Activated CD4-positive, alpha-beta memory T cell treated with anti-CD3 and anti-CD28 coated beads, Interleukin-2, amount 10 ng/mL, durations not matched to agents 7 days and 5 days (primary cell): ENCODE measurements around the gene CDKN2B-AS1. TPM values are rescaled to one million over a fixed set of nuclear protein-coding genes. Genes with fewer than 3 reads are reported as not detected.

ENCODE experiments used
- CTCF ChIA-PET: fragments of 350-600 bp; sonication (Branson Sonifier 250); formaldehyde crosslinking; loops from one replicate; lab custom pipeline; 2021; ENCODE audit warnings: antibody characterized with exemption, inconsistent platforms; lab: Charles Lee
- POLR2A ChIA-PET: fragments of 350-600 bp; sonication (Branson Sonifier 250); formaldehyde crosslinking; loops from one replicate; lab custom pipeline; 2021; ENCODE audit warnings: antibody characterized with exemption; lab: Charles Lee
- DNase-seq: peaks from one replicate; pipeline ENCODE4 v3.0.0-alpha.2; 2020
- H3K27ac Mint-ChIP-seq: one replicate; pipeline ENCODE4 v1.8.0; 2021; ENCODE audit warnings: mild to moderate bottlenecking, mixed read lengths
- H3K27me3 Mint-ChIP-seq: one replicate; pipeline ENCODE4 v1.8.0; 2021; ENCODE audit warnings: mixed read lengths
- H3K36me3 Mint-ChIP-seq: one replicate; pipeline ENCODE4 v1.8.0; 2021; ENCODE audit warnings: low read depth, mixed read lengths
- H3K4me1 Mint-ChIP-seq: one replicate; pipeline ENCODE4 v1.8.0; 2021; ENCODE audit warnings: mixed read lengths
- H3K4me3 Mint-ChIP-seq: one replicate; pipeline ENCODE4 v1.8.0; 2021; ENCODE audit warnings: mild to moderate bottlenecking, mixed read lengths
- H3K9me3 Mint-ChIP-seq: one replicate; pipeline ENCODE4 v1.8.0; 2021; ENCODE audit warnings: mixed read lengths
- total RNA-seq, 2 experiments: library from RNA; stranded (reverse); gene quantifications; one replicate each; pipeline ENCODE4 v1.2.3, GENCODE V29; 2021

CDKN2B-AS1 gene
- total RNA-seq, 2 experiments from 2014 or later = 2.6 TPM

DNA sequence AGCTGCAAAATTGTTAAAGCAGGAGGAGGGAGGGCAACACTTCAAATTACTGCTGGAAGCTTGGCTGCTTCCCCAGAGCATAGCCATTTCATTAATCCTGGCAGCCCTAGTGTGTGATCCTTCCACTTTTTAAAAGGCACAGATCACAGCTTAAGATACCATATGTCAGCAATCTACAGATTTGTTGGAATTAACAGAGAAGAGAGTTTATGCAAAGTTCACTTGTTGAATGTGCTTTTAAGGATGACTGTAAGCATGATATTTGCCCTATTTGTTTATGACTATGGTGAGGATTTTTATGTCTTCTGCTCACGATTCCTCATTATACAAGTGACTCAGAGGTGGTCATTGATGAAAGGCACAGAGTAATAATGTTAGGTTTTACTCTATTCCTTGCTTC, 170.6 kb downstream of the CDKN2B-AS1 start:
- no peak for DNase-seq
- no peaks in the 10 kb centered on the region for H3K4me1 Mint-ChIP-seq
- no peaks in the 10 kb centered on the region for H3K36me3 Mint-ChIP-seq
- H3K9me3 Mint-ChIP-seq = no peaks in the 10 kb centered on the region
- CTCF ChIA-PET = interaction anchor here (0.7 kb wide), 1 partner anchor 50 kb away, joined by 4 read pairs; no protein-coding TSS in a partner anchor
- POLR2A ChIA-PET = interaction anchor here (1.2 kb wide), 1 partner anchor 11 kb away, joined by 4 read pairs; no protein-coding TSS in a partner anchor
- H3K27me3 Mint-ChIP-seq = peaks cover 33% of the 10 kb centered on the region
- H3K27ac Mint-ChIP-seq = no peak overlapping the region
- no peak overlapping the region for H3K4me3 Mint-ChIP-seq

DNA sequence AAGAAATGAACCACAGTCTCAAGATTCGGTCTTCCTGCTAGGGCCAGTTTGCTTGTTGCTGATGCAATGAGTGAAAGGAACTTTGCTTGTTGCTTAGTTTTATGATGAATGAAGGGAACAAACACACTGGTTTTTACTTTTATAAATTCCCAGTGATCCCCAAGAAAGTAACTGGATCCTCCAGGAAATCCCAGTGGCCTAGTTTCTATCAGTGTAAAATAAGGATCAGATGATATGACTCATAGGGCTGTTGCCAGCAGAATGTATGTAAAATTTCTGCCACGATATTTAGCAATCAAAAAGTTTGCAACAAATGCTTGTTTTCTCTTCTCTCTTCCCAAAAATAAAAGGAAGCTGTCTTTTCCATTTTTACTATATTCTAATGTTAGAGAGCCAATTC, 174.7 kb downstream of the CDKN2B-AS1 start:
- Mint-ChIP-seq H3K27ac (no peak overlapping the region), H3K27me3 (peaks cover 22% of the 10 kb centered on the region), H3K4me3 (no peak overlapping the region), H3K4me1 (no peaks in the 10 kb centered on the region), H3K9me3 (no peaks in the 10 kb centered on the region), H3K36me3 (no peaks in the 10 kb centered on the region)
- no peak for DNase-seq
- ChIA-PET POLR2A (interaction anchor here (0.6 kb wide), 1 partner anchor 814 kb away, joined by 3 read pairs; no protein-coding TSS in a partner anchor), CTCF (no interaction called here)

DNA sequence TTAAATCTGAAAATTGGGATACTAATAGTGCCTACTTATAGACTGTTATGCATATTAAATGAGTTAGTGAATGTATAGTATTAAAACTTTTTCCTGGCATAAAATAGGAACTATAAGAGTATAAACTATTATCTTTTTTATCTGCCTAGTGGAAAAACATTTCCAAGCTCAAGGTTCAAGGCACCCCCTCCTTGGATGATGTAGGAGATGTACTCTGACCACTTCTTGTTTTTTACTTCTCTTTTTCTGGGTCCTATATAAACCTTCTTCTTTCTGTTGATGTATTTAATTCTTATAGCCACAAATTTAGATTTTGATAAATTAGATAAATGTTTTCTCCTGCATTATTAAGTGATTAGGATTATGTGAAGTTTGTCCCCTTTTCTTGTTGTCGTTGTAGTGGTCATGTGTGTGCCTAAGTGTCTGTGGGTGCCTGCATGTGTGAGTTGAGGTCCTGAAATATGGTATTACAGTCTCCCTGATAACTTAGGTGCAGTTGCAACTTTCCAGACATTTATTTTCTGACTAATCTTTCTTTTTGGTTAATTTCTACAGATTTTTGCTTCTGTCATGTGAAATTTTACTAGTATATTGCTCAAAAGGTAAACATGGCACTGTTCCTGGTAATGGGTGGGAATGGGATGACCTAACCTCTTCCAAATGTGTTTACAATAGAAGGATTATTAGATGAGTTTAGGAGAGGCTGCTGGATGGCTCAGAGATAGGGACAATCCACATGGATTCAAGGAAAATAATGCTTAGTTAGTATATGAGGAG, 175.3 kb downstream of the CDKN2B-AS1 start:
- ChIA-PET CTCF (no interaction called here), POLR2A (interaction anchor here (0.6 kb wide), 1 partner anchor 815 kb away, joined by 3 read pairs; no protein-coding TSS in a partner anchor)
- H3K9me3 Mint-ChIP-seq = no peaks in the 10 kb centered on the region
- H3K36me3 Mint-ChIP-seq = no peaks in the 10 kb centered on the region
- H3K27me3 Mint-ChIP-seq = peaks cover 18% of the 10 kb centered on the region
- no peak overlapping the region for H3K27ac Mint-ChIP-seq
- no peak overlapping the region for H3K4me3 Mint-ChIP-seq
- H3K4me1 Mint-ChIP-seq = no peaks in the 10 kb centered on the region
- no peak for DNase-seq

Other genes with a start within 250 kb of the CDKN2B-AS1 start
- 10 to 100 TPM; 43.4 to 44.9 TPM for gene MTAP, start 192.2 kb upstream of the CDKN2B-AS1 start, total RNA-seq
- gene CDKN2A, start 399 bp upstream of the CDKN2B-AS1 start, total RNA-seq = 10 to 100 TPM; 19.4 to 23.2 TPM
- gene CDKN2B, start 14.5 kb downstream of the CDKN2B-AS1 start, total RNA-seq = 1 to 10 TPM; 2.5 to 3.4 TPM